GM12878 (cell line): ENCODE measurements around the gene HUS1B.

Experiments used
- BRCA1 ChIP-seq: IDR thresholded peaks from 2 replicates; pipeline ENCODE4 v1.6.1; 2011; ENCODE audit warnings: low read depth, low read length, improper control_type of control experiment
- CBFB ChIP-seq: IDR thresholded peaks from 2 replicates; pipeline ENCODE4 v1.6.1; 2016; ENCODE audit warnings: antibody characterized with exemption, low read depth
- CREB1 ChIP-seq: IDR thresholded peaks from 2 replicates; pipeline ENCODE4 v1.6.1; 2012; ENCODE audit warnings: low read depth, mild to moderate bottlenecking, inconsistent platforms
- CTCF ChIP-seq, 3 experiments: IDR thresholded peaks in 2 of 3; conservative IDR thresholded peaks in 1 of 3; 2 replicates each; pipeline ENCODE4 v1.5.1; 2011; ENCODE audit warnings: low read depth in 3 of 3, low read length in 3 of 3, mild to moderate bottlenecking in 3 of 3, control low read depth in 2 of 3, moderate library complexity in 2 of 3, inconsistent platforms in 1 of 3, mixed read lengths in 1 of 3; ENCODE audit not compliant: control insufficient read depth in 2 of 3, insufficient read depth in 1 of 3; ENCODE audit errors: extremely low read depth in 1 of 3
- EZH2 ChIP-seq: IDR thresholded peaks from 2 replicates; pipeline ENCODE4 v1.6.1; 2012; ENCODE audit warnings: low read depth, mild to moderate bottlenecking, control low read depth, inconsistent platforms, low read length, borderline replicate concordance; ENCODE audit not compliant: control insufficient read depth
- GABPA ChIP-seq: IDR thresholded peaks from 2 replicates; pipeline ENCODE4 v1.6.1; 2014; ENCODE audit warnings: antibody characterized with exemption, low read depth, mild to moderate bottlenecking, inconsistent platforms
- LARP7 ChIP-seq: fragments of 450-650 bp; IDR thresholded peaks from 2 replicates; pipeline ENCODE4 v1.6.1; 2017; ENCODE audit warnings: mild to moderate bottlenecking
- NR2C2 ChIP-seq: IDR thresholded peaks from 2 replicates; pipeline ENCODE4 v1.6.1; 2011; ENCODE audit warnings: borderline replicate concordance, low read depth; ENCODE audit not compliant: control insufficient read depth, insufficient read length
- POLR2AphosphoS5 ChIP-seq: IDR thresholded peaks from 2 replicates; pipeline ENCODE4 v1.6.1; 2011; ENCODE audit warnings: mild to moderate bottlenecking, low read length, inconsistent platforms
- RAD21 ChIP-seq: IDR thresholded peaks from 2 replicates; pipeline ENCODE4 v1.6.1; 2011; ENCODE audit warnings: mild to moderate bottlenecking, low read depth, low read length, moderate library complexity; ENCODE audit not compliant: insufficient read depth
- USF2 ChIP-seq: IDR thresholded peaks from 2 replicates; pipeline ENCODE4 v1.6.1; 2011; ENCODE audit warnings: low read depth, low read length, improper control_type of control experiment, borderline replicate concordance
- TF ChIP-seq, protein P1 (sequence below): fragments of 450-650 bp; IDR thresholded peaks from 2 replicates; pipeline ENCODE4 v1.6.1; 2016; ENCODE audit warnings: mild to moderate bottlenecking

- TF ChIP-seq CREB1 (no peak), CBFB (no peak), GABPA (no peak), CTCF (IDR thresholded peaks at IDR 0.05 in 2 of 3, conservative IDR thresholded peaks at IDR 0.05 in 1 of 3; ENCODE audit: control insufficient read depth in 2 of 3, extremely low read depth in 1 of 3, insufficient read depth in 1 of 3, low read depth in 3 of 3, low read length in 3 of 3) (no peak), BRCA1 (no peak), RAD21 (no peak), NR2C2 (no peak), LARP7 (no peak), USF2 (no peak), POLR2AphosphoS5 (no peak), EZH2 (no peak)
- TF ChIP-seq, protein P1, sequence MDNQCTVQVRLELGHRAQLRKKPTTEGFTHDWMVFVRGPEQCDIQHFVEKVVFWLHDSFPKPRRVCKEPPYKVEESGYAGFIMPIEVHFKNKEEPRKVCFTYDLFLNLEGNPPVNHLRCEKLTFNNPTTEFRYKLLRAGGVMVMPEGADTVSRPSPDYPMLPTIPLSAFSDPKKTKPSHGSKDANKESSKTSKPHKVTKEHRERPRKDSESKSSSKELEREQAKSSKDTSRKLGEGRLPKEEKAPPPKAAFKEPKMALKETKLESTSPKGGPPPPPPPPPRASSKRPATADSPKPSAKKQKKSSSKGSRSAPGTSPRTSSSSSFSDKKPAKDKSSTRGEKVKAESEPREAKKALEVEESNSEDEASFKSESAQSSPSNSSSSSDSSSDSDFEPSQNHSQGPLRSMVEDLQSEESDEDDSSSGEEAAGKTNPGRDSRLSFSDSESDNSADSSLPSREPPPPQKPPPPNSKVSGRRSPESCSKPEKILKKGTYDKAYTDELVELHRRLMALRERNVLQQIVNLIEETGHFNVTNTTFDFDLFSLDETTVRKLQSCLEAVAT = no peak
Observed at GRCh38 chr6:628766-629165, 28.1 kb downstream of the HUS1B start.
